Left colon (tissue), 2 donors: ENCODE data around the gene CRIP3. TPM values are rescaled to one million over a fixed set of nuclear protein-coding genes. Genes with fewer than 3 reads are reported as not detected.

ENCODE experiments used
- ATAC-seq: fragments of 200-7000 bp; cut with Tn5 transposase; one replicate; pipeline ENCODE4 v1.9.1; 2020; ENCODE audit warnings: mild to moderate bottlenecking, moderate library complexity
- DNase-seq, 2 donors: peaks; one replicate each; pipeline ENCODE4 v3.0.0-alpha.2; 2020
- intact Hi-C, 2 donors: fragments of 100-400 bp; cut with DNase I in 1 of 2; cut with micrococcal nuclease in 1 of 2; formaldehyde crosslinking; loops; one replicate each; pipeline versions ENCODE4 v1.11.2 to v1.14.0; 2022; cut with DNase I, micrococcal nuclease
- total RNA-seq, 2 donors: library from RNA; stranded (reverse); fragmentation: NEBNext Ultra II Directional; extraction: Animal tissue kit (Norgen Biotek cat#: 25700); gene quantifications; one replicate each; pipeline ENCODE4 v1.2.1, GENCODE V29; 2021
- donor health status: DM: no; HTN: no; CAD: no.
- donor health status: DM: yes; HTN: yes; CAD: no.

The CRIP3 gene
- total RNA-seq, 2 donors from 2014 or later, result 1.4 TPM

DNA sequence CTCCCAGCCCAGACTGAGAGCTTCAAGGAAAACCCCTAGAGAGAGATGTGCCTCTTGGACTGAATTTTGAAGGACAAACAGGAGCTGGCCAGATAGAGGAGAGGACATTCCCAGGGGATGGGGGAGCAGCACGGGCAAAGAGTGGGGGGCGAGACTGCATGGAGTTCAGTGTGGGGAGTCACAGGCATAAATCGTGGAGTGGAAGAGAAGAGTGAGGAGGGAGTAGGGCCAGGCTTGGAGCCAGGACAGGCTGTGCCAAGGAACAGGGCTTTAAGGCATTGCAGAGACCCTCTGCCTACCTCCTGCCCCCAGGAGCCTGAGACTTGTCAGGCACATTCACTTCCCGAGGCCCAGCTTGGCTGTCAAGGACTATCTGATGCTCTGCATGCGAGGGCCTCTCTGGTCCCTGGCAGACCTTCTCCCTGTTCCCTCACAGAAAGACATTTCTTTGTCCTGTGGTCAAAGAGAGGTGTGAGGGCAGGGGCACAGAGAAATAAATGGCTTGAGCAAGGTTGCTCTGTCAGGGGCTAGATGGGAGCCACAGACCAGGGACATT, 15.8 kb downstream of the CRIP3 start:
- ATAC-seq (no peak), DNase-seq (no peak)
- intact Hi-C loops, result no loop called here

DNA sequence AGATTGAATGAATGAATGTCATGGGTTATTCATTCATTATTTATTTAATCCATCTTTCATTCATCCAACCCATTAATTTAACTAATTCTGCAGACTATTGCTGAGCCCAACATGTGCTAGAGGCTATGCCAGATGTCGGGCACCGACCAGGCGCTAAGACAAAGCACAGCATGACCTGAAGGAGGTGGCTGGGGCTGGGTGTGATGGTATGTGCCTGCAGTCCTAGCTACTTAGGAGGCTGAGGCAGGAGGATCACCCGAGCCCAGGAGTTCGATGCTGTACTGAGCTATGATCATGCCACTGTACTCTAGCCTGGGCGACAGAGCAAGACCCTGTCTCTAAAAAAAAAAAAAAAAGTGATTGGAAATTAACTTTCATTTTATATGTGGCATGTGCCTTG, 16.3 kb downstream of the CRIP3 start:
- intact Hi-C loops, result no loop called here
- DNase-seq, result no peak
- ATAC-seq, result no peak

DNA sequence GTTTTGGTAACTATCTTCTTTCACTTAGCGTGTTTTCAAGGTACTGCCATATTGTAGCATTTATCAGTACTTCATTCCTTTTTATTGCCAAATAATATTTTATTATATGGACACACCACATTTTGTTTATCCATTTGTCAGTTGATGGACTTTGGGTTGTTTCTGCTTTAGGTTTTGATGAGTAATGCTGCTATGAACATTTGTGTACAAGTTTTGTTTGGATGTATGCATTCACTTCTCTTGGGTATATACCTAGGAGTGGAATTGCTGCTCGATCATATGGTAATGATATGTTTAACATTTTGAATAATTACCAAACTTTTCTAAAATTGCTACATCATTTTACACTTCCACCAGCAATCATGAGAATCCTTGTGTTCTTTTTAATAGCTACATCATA, 16.9 kb downstream of the CRIP3 start:
- intact Hi-C loops, result no loop called here
- ATAC-seq (peak; percentile 33), DNase-seq (no peak)

DNA sequence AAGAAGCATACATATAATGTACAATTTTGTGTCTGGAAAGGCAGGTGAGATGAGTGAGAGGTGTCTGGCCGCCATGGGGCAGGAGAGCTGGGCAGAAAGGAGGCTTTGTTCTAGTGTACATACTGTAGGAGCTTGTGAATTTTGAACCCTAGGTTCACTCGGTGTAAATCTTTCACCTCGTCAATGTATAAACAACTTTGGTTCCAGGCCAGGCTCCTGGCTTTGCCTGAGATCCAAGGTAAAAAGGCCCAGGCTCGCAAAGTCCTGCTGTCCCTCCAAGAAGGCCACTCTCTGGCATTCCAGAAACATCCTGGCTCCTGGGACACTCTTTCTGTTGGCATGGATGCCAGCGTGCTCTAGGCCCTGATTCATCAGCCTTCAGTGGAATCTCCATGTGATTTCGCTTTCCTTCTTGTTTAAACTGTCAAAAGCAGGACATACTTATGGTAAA, 17.7 kb downstream of the CRIP3 start:
- DNase-seq (no peak), ATAC-seq (peak; percentile 56)
- intact Hi-C loops, result no loop called here

DNA sequence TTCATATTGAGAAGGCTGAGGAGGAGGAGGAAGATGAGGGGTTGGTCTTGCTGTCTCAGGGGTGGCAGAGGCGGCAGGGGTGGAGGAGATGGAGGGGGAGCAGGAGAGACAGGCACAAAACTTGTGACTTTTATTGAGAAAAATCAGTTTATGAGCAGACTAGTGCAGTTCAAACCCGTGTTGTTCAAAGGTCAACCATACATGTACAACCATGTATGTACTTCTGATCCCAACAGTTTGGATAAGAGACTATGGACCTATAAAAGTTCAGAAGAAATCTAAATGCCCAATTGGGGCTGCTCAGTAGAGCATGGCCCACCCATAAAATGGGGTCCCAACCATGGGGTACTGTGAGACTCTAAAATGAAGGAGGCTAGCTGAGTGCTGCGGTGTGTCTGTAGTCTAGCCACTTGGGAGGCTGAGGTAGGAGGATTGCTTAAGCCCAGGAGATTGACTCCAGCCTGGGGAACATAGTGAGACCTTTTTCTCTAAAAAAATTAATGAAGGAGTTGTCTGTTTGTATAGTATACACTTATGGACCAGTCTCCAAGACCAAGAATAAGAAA, 18.2 kb downstream of the CRIP3 start:
- peak; percentile 63 for ATAC-seq
- no peak for DNase-seq
- intact Hi-C loops, result no loop called here

DNA sequence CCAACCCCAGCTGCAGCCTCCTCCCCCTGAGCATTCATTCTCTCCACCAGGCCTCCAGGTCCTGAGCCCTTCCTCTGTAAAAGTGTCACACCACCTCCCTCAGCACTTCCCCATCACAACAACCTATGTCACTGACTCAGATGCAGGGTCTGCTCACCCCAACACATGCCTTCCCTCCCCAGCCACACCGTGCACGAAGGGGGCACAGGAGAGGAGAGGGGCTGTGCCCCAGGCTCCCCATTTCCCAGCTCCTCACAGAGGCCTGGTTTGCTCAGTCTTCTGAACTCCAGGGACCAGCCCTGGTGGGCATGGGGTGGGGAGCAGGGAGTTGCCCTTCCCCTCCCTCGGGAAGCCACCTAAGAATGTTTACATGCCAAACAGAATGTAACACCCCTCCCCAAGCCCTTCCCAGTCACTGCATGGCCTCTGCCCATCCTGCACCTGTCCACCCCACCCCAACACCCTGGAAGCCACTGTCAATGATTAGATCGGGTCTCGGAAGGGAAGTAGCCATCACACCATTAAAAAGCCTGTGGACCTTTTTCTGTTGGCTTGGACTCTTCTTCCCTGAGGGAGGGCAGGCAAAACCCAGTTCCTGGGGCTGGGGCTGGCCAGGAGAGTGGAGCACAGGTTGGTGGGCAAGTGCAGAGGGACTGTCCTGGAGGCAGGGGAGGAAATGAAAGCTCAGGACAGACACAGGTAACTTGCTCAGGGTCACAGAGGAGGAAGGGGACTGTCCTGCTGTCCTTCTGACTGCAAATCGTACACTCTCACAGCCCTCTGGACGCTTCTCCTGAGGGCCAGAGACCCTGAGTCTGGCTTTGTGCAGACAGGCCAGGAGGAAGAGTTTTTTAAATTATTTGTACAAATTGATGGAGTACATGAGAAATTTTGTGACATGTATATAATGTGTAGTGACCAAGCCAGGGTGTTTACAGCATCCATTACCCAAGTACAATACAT, 20.6 kb downstream of the CRIP3 start:
- peak in 1 of 2 donors; percentile 42 for DNase-seq
- peak; percentile 66 for ATAC-seq

DNA sequence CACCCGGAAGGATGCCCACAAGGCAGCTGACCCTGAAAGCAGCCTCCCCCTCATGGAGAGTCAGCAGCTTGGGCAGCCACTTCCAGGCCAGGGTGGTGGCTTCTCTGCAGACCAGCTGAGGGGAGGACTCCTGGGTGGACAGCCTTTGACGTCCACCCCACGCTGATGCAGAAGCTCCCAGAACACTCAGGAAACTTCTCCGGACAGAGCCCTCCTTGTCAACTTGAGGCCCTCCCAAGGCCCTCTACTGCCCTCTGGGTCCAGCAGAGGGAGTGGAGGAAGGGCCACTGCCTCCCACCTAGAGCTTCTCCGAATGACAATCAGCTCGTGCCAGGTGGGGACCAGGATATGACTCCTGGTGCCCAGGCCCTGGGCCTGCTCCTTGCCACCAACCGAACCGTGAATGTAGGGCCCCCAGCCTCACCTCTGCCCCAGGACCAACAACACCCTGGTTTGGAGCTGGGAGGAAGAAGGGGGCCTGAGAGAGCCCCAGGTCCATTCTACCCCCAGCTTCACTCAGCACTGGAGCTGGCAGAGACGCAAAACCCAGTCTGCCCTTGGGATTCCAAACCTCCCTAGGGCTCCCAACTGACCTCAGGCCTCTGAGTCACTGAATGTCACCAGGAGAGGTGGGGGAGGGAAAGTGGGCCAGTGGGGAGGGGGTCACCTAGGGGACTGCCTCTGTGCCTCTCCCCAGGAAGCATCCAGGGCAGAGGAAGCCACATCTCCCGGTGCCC, 21.5 kb downstream of the CRIP3 start:
- no peak for DNase-seq
- intact Hi-C loops, result no loop called here
- peak; percentile 12 for ATAC-seq

More for the DNA sequence above, 20.6 kb downstream of the CRIP3 start:
- intact Hi-C loops, result no loop called here

DNA sequence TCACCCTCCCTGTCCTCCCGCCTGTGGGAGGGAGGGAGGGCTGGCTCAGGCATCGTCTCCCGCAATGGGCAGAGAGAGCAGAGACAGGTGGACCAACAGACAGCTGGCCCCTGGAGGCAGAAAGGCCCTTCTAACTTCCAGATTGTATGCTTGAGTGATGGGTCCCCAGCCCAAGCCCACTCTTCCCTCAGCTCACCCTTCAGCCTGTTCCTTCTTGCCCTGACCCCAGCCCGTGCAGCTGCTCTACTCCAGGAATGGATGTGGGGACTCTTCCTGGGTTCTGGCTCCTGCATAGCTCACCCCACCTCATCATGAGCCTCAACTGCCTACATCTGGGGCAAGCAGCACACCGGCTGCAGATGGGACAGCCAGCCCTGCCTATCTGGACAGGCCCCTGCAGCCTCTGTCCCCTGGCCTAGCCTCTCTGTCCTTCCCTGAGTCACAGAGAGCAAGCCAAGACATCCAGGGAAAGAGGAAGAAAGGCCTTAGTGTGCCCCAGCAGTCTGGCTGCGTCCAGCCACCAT, 22.1 kb downstream of the CRIP3 start:
- DNase-seq (no peak), ATAC-seq (no peak)
- intact Hi-C loops, result no loop called here

DNA sequence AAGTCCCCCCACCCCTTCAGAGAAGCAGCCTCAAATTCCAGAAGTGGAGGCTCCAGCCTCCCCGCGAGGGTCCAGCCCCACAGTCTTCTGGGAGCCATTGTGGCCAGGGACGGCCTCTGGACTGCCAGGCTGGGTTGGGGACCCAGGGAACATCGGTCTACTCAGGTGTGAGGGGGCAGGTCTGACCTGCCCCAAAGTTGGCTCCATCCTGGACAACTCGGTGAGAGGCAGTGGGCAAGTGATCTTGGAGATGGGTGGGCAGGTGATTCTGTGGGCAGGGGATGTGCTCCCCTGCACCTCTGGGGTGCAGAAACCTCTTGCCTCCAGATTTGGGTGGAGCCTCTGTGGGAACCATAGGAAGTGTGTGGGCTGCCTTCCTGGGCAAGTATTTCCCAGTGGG, 22.8 kb downstream of the CRIP3 start:
- ATAC-seq (no peak), DNase-seq (no peak)
- intact Hi-C loops, result no loop called here

DNA sequence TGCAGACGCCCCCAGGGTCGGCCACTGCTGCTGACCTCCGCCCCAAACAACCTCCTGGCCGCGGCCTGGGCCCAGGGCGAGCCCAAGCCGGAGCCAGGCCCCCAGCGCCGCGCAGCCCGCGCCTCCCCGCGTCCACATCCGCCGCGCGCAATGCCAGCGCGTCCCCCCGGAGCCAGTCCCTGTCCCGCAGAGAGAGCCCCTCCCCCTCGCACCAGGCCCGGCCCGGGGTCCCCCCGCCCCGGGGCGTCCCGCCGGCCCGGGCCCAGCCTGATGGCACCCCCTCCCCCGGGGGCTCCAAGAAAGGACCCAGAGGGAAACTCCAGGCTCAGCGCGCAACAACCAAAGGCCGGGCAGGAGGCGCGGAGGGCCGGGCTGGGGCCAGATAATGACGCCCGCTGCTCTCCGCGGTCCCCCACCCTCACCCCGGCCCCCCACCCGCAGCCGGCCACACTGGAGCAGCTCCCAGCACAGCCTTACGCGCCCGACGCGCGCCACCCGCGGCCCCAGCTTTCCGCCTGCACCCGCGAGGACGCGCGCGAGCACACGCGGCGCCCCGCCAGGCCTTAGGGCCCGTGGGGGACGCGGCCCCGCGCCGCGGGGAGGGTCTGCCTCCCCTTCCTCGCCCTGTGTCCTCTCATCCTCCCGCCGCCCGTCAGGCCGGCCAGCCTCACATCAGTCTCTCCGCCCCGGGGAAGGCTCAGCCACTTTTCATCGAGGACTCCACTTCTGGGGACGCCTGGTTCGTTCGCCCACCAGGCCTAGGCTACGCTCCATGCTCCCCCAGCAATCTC, 23.4 kb downstream of the CRIP3 start:
- intact Hi-C loops, result no loop called here
- DNase-seq, result no peak
- ATAC-seq, result no peak

DNA sequence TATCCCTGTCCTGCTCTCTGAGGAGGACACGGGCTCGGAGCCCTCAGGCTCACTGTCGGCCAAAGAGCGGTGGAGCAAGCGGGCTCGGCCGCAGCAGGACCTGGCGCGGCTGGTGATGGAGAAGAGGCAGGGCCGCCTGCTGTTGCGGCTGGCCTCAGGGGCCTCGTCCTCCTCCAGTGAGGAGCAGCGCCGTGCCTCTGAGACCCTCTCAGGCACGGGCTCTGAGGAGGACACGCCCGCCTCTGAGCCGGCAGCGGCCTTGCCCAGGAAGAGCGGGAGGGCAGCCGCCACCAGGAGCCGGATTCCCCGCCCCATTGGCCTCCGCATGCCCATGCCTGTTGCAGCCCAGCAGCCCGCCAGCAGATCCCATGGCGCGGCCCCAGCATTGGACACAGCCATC, 24.7 kb downstream of the CRIP3 start:
- ATAC-seq, result peak; percentile 40
- intact Hi-C loops, result no loop called here
- DNase-seq, result no peak

DNA sequence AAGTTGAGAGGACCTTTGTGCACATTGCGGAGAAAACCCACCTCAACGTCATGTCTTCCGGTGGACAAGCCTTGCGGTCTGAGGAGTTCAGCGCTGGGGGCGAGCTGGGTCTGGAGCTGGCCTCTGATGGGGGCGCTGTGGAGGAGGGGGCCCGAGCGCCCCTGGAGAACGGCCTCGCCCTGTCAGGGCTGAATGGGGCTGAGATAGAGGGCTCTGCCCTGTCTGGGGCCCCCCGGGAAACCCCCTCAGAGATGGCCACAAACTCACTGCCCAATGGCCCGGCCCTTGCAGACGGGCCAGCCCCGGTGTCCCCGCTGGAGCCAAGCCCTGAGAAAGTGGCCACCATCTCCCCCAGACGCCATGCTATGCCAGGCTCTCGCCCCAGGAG, 25.1 kb downstream of the CRIP3 start:
- intact Hi-C loops, result no loop called here
- no peak for ATAC-seq
- no peak for DNase-seq

DNA sequence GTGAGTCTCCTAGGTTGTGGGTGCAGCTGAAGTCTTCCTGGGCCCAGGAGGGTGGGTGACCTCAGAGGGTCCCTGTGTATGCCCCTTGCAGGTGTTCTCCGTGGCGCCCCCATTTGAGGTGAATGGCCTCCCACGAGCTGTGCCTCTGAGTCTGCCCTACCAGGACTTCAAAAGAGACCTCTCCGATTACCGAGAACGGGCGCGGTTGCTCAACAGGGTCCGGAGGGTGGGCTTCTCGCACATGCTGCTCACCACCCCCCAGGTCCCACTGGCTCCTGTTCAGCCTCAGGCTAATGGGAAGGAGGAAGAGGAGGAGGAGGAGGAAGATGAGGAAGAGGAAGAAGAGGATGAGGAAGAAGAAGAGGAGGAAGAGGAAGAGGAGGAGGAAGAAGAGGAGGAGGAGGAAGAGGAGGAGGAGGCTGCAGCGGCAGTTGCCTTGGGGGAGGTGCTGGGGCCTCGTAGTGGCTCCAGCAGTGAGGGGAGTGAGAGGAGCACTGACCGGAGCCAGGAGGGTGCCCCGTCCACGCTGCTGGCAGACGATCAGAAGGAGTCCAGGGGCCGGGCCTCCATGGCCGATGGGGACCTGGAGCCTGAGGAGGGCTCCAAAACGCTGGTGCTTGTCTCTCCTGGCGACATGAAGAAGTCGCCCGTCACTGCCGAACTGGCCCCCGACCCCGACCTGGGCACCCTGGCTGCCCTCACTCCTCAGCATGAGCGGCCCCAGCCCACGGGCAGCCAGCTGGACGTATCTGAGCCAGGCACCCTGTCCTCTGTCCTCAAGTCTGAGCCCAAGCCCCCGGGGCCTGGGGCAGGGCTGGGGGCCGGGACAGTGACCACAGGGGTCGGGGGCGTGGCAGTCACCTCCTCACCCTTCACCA, 25.8 kb downstream of the CRIP3 start:
- intact Hi-C loops, result no loop called here
- ATAC-seq (no peak), DNase-seq (no peak)

DNA sequence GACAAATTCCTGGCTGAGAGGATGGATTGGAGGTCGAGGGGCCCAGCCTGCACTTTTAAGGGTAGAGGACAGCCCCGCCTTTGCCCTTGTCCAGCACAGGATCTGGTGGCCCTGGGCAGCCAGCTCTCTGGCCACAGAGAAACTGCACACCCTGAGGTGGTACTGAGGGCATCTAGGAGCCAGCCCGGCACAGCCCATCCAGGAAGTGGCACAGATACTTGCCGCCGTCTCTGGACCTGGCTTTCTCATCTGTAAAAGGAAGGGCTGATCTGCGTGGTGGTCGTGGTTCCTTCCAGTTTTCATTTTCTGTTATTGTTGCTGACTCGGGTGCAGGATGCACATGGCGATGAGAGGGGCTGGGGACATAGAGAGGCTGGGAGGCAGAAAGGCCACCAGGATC, 26.6 kb downstream of the CRIP3 start:
- DNase-seq, result no peak

DNA sequence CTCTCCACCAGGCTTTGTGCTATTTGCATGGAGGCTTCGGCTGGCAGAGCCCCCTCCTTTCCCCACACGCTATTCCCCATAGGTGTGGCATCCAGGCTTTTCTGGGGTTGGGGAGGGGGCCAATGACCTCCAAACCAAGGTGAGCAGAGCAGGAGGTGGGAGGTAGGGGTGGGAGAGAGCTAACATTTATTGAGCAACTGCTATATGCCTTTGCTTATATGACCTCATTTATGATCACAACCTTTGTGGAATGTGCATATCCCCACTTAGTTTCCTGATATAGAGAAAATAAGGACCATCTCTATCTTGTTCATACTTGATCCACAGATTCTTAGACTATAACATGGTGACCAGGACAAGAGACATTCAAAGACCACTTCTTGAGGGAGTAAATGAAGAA, 28.4 kb downstream of the CRIP3 start:
- DNase-seq, result no peak

More for the DNA sequence above, 26.6 kb downstream of the CRIP3 start:
- intact Hi-C loops, result no loop called here
- no peak for ATAC-seq

DNA sequence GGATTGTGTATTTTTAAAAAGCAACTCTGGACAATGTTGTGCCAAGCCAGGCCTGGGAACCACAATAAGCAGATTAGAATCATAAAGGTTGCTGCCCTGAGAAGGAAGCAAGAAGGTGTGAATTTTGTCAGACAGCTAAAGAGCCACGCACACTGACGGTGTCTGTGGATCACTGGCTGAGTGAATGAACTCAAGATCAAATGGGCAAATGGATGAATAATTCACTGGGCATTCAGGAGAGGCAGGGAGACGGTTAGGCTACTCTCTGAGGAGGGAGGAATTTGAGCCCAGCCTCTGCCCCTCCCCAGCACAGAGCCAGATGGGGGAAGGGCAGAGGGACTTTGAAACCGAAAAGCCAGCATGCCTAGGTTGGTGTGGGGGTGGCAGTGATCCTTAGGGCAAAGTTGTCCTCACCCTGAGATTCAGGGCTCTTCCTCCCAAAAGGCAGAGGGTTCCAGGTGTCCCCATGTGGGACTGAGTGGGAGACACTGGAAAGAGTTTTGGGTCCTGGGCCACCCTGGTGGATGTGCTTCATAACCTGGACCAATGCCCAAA, 30.0 kb downstream of the CRIP3 start:
- peak; percentile 50 for ATAC-seq
- intact Hi-C loops, result no loop called here
- peak; percentile 61 to 75 for DNase-seq

More for the DNA sequence above, 28.4 kb downstream of the CRIP3 start:
- ATAC-seq, result no peak
- intact Hi-C loops, result no loop called here
